Measurements from ENCODE around the gene ATP8A2.

ATP8A2 gene

DNA sequence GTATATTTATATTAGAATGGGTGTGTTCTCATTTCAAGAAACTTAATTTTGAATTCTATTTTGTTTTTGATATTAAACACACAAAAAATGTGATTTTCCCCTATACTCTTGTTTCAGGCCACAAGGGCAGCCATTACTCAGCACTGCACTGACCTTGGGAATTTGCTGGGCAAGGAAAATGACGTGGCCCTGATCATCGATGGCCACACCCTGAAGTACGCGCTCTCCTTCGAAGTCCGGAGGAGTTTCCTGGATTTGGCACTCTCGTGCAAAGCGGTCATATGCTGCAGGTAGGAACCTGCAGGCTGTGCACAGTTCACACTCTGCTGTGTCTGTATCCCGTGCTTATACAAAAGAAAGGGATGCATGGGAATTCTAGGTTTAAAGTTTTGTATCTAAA lies 327.3 kb downstream of the ATP8A2 start:
- TF ChIP-seq TAF1 (IDR thresholded peaks at IDR 0.05; ENCODE audit: borderline replicate concordance, insufficient read depth, low read length) (no peak), FOXP2 (optimal IDR thresholded peaks at IDR 0.05; ENCODE audit: borderline replicate concordance, extremely low read depth, extremely low read length, insufficient read depth) (no peak), POLR2AphosphoS5 (IDR thresholded peaks at IDR 0.05; ENCODE audit: low read depth, low read length) (no peak), SIN3A (IDR thresholded peaks at IDR 0.05; ENCODE audit: borderline replicate concordance, insufficient read depth, low read length) (no peak)
- TF ChIP-seq, protein P1, sequence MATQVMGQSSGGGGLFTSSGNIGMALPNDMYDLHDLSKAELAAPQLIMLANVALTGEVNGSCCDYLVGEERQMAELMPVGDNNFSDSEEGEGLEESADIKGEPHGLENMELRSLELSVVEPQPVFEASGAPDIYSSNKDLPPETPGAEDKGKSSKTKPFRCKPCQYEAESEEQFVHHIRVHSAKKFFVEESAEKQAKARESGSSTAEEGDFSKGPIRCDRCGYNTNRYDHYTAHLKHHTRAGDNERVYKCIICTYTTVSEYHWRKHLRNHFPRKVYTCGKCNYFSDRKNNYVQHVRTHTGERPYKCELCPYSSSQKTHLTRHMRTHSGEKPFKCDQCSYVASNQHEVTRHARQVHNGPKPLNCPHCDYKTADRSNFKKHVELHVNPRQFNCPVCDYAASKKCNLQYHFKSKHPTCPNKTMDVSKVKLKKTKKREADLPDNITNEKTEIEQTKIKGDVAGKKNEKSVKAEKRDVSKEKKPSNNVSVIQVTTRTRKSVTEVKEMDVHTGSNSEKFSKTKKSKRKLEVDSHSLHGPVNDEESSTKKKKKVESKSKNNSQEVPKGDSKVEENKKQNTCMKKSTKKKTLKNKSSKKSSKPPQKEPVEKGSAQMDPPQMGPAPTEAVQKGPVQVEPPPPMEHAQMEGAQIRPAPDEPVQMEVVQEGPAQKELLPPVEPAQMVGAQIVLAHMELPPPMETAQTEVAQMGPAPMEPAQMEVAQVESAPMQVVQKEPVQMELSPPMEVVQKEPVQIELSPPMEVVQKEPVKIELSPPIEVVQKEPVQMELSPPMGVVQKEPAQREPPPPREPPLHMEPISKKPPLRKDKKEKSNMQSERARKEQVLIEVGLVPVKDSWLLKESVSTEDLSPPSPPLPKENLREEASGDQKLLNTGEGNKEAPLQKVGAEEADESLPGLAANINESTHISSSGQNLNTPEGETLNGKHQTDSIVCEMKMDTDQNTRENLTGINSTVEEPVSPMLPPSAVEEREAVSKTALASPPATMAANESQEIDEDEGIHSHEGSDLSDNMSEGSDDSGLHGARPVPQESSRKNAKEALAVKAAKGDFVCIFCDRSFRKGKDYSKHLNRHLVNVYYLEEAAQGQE (IDR thresholded peaks at IDR 0.05; ENCODE audit: insufficient read depth in 1 of 2, low read depth in 2 of 2, low read length in 2 of 2): no peak

DNA sequence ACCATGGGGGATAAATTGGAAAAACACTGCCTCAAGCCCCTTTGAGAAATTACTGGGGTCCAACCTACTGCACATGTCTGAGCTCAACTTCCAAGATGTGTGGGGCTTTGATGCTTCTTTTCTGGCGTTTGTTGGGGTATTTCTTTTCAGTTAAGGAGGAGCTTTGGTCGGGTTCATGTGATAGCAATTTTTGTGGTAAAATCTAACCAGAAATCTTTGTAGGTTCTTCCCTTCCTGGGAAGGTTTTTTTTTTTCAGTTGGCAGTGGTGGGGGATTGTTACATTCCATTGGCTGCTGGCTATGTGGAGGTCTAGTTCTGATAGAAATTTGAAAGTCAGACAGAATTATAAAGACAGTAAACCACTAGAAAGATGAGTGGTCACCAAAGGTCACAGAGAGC lies 327.8 kb downstream of the ATP8A2 start:
- no peak for TF ChIP-seq FOXP2 (optimal IDR thresholded peaks at IDR 0.05; ENCODE audit: borderline replicate concordance, extremely low read depth, extremely low read length, insufficient read depth)
- no peak for TF ChIP-seq POLR2AphosphoS5 (IDR thresholded peaks at IDR 0.05; ENCODE audit: low read depth, low read length)
- no peak for TF ChIP-seq SIN3A (IDR thresholded peaks at IDR 0.05; ENCODE audit: borderline replicate concordance, insufficient read depth, low read length)
- no peak for TF ChIP-seq TAF1 (IDR thresholded peaks at IDR 0.05; ENCODE audit: borderline replicate concordance, insufficient read depth, low read length)
- TF ChIP-seq, protein P1 (IDR thresholded peaks at IDR 0.05; ENCODE audit: insufficient read depth in 1 of 2, low read depth in 2 of 2, low read length in 2 of 2): no peak

DNA sequence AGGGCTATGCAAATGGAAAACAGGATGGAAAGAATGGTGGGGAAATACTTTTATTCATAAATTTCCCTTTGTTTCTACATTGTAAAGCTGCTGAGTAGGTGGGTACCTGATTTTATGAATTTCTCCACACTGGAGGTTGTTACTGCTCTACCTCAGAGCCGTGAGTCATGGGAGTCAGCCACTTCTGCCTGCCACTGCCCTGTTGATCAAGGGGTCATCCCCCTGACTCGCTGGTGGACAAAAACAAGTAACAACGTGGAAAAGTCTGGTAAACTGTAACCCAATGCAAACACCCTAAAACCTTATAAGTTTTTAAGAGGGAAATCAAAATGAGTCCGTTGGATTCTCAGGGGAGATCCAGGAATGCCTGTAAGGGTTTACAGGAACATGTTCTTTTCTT lies 329.5 kb downstream of the ATP8A2 start:
- TF ChIP-seq, protein P1 (IDR thresholded peaks at IDR 0.05; ENCODE audit: insufficient read depth in 1 of 2, low read depth in 2 of 2, low read length in 2 of 2): no peak

DNA sequence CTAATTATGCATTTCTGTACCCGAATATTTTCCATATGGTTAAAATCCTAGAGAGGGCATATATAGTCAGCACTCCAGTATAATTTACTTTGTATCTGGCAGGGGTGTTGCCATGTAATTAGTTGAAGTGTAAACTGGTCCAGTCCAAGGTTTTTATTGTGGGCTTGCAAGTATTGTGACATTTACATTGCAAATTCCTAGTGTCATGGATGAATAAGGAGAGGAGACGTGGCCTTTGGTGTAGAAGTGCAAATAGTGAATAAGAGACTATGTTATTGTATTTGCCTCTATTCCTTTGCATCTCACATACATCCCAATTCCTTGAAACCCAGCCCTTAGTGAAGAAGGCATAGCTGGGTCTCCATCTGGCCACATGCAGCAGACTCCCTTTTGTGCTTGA lies 330.6 kb downstream of the ATP8A2 start:
- TF ChIP-seq, protein P1 (IDR thresholded peaks at IDR 0.05; ENCODE audit: insufficient read depth in 1 of 2, low read depth in 2 of 2, low read length in 2 of 2): no peak
- no peak for TF ChIP-seq TAF1 (IDR thresholded peaks at IDR 0.05; ENCODE audit: borderline replicate concordance, insufficient read depth, low read length)
- no peak for TF ChIP-seq FOXP2 (optimal IDR thresholded peaks at IDR 0.05; ENCODE audit: borderline replicate concordance, extremely low read depth, extremely low read length, insufficient read depth)
- no peak for TF ChIP-seq POLR2AphosphoS5 (IDR thresholded peaks at IDR 0.05; ENCODE audit: low read depth, low read length)
- TF ChIP-seq SIN3A (IDR thresholded peaks at IDR 0.05; ENCODE audit: borderline replicate concordance, insufficient read depth, low read length): no peak

DNA sequence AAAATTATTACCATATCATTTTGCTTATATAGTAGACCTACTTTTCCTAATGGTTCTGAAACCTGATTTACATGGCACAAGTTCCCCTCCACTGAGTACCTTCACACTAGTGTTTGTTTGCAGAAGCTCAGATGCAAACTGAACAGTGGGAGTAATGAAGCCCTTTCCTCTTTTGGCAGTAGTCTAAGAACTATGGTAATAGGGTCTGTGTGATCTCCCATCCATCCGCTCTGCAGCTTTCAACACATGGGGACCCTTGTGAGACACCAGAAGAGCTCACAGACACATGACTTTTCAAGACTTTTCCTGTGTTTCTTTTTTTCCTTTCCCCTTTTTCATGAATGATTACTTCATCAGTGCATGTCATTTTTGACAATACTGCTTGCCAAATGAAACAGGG lies 336.0 kb downstream of the ATP8A2 start:
- no peak for TF ChIP-seq SIN3A (IDR thresholded peaks at IDR 0.05; ENCODE audit: borderline replicate concordance, insufficient read depth, low read length)
- TF ChIP-seq TAF1 (IDR thresholded peaks at IDR 0.05; ENCODE audit: borderline replicate concordance, insufficient read depth, low read length): no peak
- no peak for TF ChIP-seq POLR2AphosphoS5 (IDR thresholded peaks at IDR 0.05; ENCODE audit: low read depth, low read length)
- TF ChIP-seq FOXP2 (optimal IDR thresholded peaks at IDR 0.05; ENCODE audit: borderline replicate concordance, extremely low read depth, extremely low read length, insufficient read depth): no peak
- TF ChIP-seq, protein P1 (IDR thresholded peaks at IDR 0.05; ENCODE audit: insufficient read depth in 1 of 2, low read depth in 2 of 2, low read length in 2 of 2): no peak

Measured in PFSK-1 (cell line).